ENCODE measurements around the gene DGCR8. TPM values are rescaled to one million over a fixed set of nuclear protein-coding genes. Genes with fewer than 3 reads are reported as not detected.

DGCR8 gene
- total RNA-seq, 1 donor from 2014 or later: 32.5 TPM

DNA sequence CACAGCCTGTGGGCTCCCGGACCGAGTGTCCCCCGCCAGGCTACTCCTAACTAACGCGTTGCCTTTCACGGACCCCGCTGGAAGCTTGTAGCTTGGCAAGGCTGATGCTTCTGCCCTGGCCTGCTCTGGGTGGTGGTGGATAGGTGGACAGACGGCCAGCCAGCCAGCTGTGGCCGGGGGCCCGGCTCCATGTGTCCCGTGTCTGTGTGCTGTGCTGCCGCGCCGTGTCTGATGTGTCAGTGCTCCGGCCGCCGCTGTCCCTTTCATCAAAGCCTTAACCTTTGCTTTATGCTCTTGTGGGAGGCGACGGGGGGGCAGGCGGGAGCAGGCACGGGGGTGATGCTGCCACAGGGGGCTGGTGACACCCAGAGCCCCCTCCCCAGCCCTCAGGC lies 65.8 kb downstream of the DGCR8 start:
- Mint-ChIP-seq H3K9me3 (ENCODE audit: low read depth) (no peaks in the 10 kb centered on the region), H3K27ac (ENCODE audit: unreplicated experiment) (no peak overlapping the region), H3K27me3 (ENCODE audit: low read depth) (no peaks in the 10 kb centered on the region), H3K36me3 (ENCODE audit: low read depth) (no peaks in the 10 kb centered on the region), H3K4me3 (ENCODE audit: unreplicated experiment) (no peak overlapping the region), H3K4me1 (ENCODE audit: low read depth) (peaks cover 12% of the 10 kb centered on the region)
- no peak for DNase-seq (ENCODE audit: low spot score)
- TF ChIP-seq, protein P1, sequence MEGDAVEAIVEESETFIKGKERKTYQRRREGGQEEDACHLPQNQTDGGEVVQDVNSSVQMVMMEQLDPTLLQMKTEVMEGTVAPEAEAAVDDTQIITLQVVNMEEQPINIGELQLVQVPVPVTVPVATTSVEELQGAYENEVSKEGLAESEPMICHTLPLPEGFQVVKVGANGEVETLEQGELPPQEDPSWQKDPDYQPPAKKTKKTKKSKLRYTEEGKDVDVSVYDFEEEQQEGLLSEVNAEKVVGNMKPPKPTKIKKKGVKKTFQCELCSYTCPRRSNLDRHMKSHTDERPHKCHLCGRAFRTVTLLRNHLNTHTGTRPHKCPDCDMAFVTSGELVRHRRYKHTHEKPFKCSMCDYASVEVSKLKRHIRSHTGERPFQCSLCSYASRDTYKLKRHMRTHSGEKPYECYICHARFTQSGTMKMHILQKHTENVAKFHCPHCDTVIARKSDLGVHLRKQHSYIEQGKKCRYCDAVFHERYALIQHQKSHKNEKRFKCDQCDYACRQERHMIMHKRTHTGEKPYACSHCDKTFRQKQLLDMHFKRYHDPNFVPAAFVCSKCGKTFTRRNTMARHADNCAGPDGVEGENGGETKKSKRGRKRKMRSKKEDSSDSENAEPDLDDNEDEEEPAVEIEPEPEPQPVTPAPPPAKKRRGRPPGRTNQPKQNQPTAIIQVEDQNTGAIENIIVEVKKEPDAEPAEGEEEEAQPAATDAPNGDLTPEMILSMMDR (IDR thresholded peaks at IDR 0.05): no peak

DNA sequence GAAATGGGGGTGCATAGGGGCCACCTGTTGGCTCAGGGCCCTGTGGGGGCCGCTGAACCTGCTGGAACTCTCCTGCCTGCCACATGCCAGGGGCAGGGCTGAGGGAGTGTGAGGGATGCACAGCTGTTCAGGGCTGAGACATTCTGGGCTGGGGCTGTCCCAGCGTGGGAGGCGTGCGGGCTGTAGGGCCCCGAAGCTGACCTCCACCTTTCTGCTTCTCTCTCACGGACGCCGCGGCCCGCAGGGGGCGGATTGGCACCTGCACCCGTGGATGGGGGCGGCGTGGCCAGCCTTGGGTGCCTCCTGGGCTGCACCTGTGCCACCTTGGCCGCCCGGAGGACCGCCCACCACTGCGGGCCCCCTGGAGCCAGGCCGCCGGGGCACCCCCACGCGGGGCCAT lies 66.7 kb downstream of the DGCR8 start:
- no peak overlapping the region for H3K4me3 Mint-ChIP-seq (ENCODE audit: unreplicated experiment)
- no peaks in the 10 kb centered on the region for H3K36me3 Mint-ChIP-seq (ENCODE audit: low read depth)
- TF ChIP-seq, protein P1 (IDR thresholded peaks at IDR 0.05): no peak
- no peak overlapping the region for H3K27ac Mint-ChIP-seq (ENCODE audit: unreplicated experiment)
- H3K4me1 Mint-ChIP-seq (ENCODE audit: low read depth): peaks cover 6% of the 10 kb centered on the region
- DNase-seq (ENCODE audit: low spot score): no peak
- no peaks in the 10 kb centered on the region for H3K9me3 Mint-ChIP-seq (ENCODE audit: low read depth)
- no peaks in the 10 kb centered on the region for H3K27me3 Mint-ChIP-seq (ENCODE audit: low read depth)

DNA sequence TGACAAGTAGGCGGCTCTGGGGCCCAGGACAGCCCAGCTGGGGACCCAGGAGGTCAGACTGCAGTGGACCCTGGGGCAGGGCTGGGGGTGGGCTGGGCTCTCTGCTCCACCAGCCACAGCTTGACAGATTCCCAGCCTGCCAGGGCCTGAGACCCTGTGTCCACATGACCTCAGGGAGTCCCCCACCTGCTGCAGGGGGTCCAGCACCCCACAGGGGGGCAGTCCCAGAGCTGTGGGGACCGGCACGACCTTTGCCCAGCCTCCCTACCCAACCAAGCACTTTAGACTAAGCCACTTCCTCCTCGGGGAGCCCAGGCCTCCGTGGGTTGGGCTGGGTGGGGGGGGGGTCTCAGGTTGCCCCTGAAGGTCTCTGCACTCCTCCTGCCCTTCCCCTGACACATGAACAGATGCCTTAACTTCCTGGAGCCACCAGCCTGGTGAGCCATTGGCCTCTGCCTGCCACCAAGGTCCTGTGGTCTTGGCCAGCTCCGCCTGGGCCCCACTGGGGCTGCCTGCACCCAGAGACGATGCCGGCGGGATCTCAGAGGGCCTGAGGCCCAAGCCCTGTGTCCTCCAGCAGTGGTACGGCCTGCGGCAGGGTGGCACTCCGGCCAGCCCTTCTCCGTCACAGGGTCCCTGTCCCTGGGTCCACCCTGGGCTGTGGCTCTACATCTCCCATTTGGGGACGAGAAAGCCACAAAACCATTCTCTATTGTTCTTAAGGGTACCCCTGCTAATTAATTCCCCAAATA lies 67.4 kb downstream of the DGCR8 start:
- H3K9me3 Mint-ChIP-seq (ENCODE audit: low read depth): no peaks in the 10 kb centered on the region
- DNase-seq (ENCODE audit: low spot score): no peak
- H3K27me3 Mint-ChIP-seq (ENCODE audit: low read depth): no peaks in the 10 kb centered on the region
- H3K4me3 Mint-ChIP-seq (ENCODE audit: unreplicated experiment): no peak overlapping the region
- no peaks in the 10 kb centered on the region for H3K36me3 Mint-ChIP-seq (ENCODE audit: low read depth)
- H3K27ac Mint-ChIP-seq (ENCODE audit: unreplicated experiment): no peak overlapping the region
- no peaks in the 10 kb centered on the region for H3K4me1 Mint-ChIP-seq (ENCODE audit: low read depth)
- TF ChIP-seq, protein P1 (IDR thresholded peaks at IDR 0.05): no peak

DNA sequence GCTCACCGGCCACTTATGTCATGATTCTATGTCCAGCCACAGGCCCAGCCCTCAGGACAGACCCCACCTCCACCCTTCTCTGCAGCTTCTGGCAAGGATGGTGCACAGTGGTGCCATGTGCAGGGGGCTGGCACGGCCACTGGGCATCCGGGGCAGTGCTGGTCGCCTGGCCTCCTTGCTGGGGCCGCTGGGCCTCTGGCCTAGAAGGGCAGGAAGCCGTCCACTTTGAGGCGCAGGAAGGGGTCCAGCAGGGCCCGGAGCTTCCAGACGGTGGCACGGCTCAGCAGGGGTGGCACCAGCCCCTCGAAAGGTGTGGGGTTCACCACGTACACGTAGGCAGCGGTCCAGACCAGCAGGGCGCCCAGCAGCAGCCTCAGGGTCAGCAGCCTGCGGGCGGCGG lies 68.4 kb downstream of the DGCR8 start:
- DNase-seq (ENCODE audit: low spot score): no peak
- TF ChIP-seq, protein P1 (IDR thresholded peaks at IDR 0.05): no peak
- Mint-ChIP-seq H3K36me3 (ENCODE audit: low read depth) (no peaks in the 10 kb centered on the region), H3K4me1 (ENCODE audit: low read depth) (no peaks in the 10 kb centered on the region), H3K27me3 (ENCODE audit: low read depth) (no peaks in the 10 kb centered on the region), H3K9me3 (ENCODE audit: low read depth) (no peaks in the 10 kb centered on the region), H3K4me3 (ENCODE audit: unreplicated experiment) (no peak overlapping the region), H3K27ac (ENCODE audit: unreplicated experiment) (no peak overlapping the region)

DNA sequence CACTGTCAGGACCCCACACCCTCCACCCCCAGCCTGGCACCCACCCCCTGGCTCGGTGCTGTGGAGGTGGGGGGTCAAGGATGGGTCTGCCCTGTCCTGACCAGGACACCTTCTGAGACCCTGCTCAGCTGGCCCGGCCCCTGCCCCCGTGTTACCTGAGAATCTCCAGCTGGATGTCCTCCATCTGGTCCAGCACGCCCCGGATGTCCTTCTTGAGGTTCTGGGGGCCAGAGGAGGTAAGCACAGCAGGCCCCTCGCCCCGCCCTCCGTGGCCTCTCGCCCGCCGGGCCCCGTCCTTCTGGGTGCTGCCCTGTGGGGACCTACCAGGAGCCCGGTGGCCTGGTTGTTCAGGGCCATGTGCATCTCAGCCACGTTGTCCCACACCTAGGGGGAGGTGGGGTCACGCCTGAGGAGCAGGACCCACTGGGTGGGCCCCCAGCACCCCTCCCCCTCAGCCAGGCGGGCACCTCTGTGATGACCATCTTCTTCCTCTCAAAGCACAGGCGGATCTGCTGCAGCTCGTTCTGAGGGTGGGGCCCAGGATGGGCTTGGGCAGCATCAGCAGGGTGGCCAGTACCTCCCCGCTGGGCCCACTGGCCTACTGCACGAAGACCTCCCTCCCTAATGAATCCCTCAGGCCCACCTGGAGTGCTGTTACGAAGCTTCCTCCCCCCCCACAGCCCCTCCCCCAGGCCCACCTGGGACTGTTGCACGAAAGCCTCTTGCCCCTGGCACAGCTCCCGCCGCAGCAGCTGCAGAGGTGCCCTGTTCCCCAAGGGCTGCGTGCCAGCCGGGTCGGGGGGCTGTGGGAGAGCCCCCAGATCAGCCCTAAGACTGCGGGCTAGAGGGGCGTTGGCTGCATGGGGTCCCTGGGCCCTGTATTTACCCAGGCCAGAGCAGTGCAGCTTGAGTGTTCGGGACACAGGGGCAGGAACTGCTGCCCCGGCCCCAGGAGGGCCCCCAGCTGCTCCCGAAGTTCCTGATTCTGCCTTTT lies 69.5 kb downstream of the DGCR8 start:
- Mint-ChIP-seq H3K27me3 (ENCODE audit: low read depth) (no peaks in the 10 kb centered on the region), H3K4me1 (ENCODE audit: low read depth) (peaks cover 7% of the 10 kb centered on the region), H3K36me3 (ENCODE audit: low read depth) (no peaks in the 10 kb centered on the region), H3K4me3 (ENCODE audit: unreplicated experiment) (no peak overlapping the region), H3K9me3 (ENCODE audit: low read depth) (no peaks in the 10 kb centered on the region), H3K27ac (ENCODE audit: unreplicated experiment) (no peak overlapping the region)
- DNase-seq (ENCODE audit: low spot score): no peak
- TF ChIP-seq, protein P1 (IDR thresholded peaks at IDR 0.05): no peak
